ENCODE results near the gene DROSHA. TPM values are rescaled to one million over a fixed set of nuclear protein-coding genes. Genes with fewer than 3 reads are reported as not detected.

The DROSHA gene, protein sequence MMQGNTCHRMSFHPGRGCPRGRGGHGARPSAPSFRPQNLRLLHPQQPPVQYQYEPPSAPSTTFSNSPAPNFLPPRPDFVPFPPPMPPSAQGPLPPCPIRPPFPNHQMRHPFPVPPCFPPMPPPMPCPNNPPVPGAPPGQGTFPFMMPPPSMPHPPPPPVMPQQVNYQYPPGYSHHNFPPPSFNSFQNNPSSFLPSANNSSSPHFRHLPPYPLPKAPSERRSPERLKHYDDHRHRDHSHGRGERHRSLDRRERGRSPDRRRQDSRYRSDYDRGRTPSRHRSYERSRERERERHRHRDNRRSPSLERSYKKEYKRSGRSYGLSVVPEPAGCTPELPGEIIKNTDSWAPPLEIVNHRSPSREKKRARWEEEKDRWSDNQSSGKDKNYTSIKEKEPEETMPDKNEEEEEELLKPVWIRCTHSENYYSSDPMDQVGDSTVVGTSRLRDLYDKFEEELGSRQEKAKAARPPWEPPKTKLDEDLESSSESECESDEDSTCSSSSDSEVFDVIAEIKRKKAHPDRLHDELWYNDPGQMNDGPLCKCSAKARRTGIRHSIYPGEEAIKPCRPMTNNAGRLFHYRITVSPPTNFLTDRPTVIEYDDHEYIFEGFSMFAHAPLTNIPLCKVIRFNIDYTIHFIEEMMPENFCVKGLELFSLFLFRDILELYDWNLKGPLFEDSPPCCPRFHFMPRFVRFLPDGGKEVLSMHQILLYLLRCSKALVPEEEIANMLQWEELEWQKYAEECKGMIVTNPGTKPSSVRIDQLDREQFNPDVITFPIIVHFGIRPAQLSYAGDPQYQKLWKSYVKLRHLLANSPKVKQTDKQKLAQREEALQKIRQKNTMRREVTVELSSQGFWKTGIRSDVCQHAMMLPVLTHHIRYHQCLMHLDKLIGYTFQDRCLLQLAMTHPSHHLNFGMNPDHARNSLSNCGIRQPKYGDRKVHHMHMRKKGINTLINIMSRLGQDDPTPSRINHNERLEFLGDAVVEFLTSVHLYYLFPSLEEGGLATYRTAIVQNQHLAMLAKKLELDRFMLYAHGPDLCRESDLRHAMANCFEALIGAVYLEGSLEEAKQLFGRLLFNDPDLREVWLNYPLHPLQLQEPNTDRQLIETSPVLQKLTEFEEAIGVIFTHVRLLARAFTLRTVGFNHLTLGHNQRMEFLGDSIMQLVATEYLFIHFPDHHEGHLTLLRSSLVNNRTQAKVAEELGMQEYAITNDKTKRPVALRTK (N-terminal part only)
- 17.6 and 21.8 TPM in 2 replicates for total RNA-seq

DNA sequence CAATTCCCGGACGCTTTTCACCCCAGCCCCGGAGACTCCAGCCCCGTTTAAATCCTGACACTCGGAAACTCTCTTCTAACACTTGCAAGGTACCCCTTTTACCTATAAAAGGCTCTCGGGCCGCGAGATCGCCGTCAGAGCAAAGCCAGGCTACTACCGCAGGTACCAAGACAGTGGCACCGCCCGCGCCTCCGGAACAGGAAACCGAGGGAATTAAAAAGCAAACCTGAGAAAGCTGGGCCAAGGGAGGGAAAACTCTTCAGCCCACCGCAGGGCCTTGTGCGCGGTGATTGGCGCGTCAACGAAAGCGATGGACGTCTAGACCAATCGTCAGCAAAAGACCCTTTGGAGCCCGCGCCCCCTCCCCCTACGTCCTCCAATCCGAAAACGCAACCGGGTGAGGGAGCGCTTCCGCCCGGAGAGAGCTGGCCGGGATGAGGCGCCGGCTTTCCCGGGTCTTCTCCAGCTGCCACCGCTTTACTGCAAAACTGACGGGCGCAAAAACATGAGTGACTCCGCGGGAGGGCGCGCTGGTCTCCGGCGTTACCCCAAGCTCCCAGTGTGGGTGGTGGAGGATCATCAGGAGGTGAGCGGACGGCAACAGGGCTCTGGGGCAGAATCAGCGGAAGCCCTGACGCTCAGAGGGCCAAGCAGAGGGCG is at the start of gene DROSHA, which contains the start of gene C5orf22:
TSS of gene DROSHA (minus strand) at position 206 of the 660 bp plus-strand sequence. CDS start 3,034 bp downstream, outside the sequence.
TSS of gene C5orf22 (plus strand) at position 414 of the 660 bp plus-strand sequence. CDS start at position 506, 92 bp downstream.

Other genes with a start within 250 kb of the DROSHA start
- 13.1 and 17.7 TPM in 2 replicates for gene C5orf22, start 208 bp upstream of the DROSHA start, total RNA-seq
- 0.09 and 3.4 TPM in 2 replicates for gene PDZD2, start 107.0 kb upstream of the DROSHA start, total RNA-seq